Gastroesophageal sphincter (tissue), 3 donors: Measurements from ENCODE around the gene C10orf120.

Experiments
- CTCF ChIP-seq, 4 experiments: fragments of 200-600 bp in 2 of 4; fragments of 450-650 bp in 2 of 4; sonication (generic) in 1 of 4; IDR thresholded peaks; one replicate each; pipeline ENCODE4 v1.5.1; 2017 to 2019; ENCODE audit warnings: antibody characterized with exemption in 4 of 4, mild to moderate bottlenecking in 2 of 4, moderate library complexity in 2 of 4
- EP300 ChIP-seq: sonication (generic); formaldehyde crosslinking; IDR thresholded peaks from one replicate; pipeline ENCODE4 v1.6.1; 2017; ENCODE audit warnings: antibody characterized with exemption, mild to moderate bottlenecking
- POLR2AphosphoS5 ChIP-seq: sonication (generic); formaldehyde crosslinking; IDR thresholded peaks from one replicate; pipeline ENCODE4 v1.6.1; 2017; ENCODE audit warnings: antibody characterized with exemption

GRCh38 chr10:122710576-122710975 is 10.9 kb upstream of the C10orf120 start:
- TF ChIP-seq CTCF (IDR thresholded peaks at IDR 0.05) (no peak), POLR2AphosphoS5 (no peak), EP300 (no peak)
